Fibroblast of pulmonary artery (primary cell): Measurements from ENCODE around the gene ZNF575.
A peak's percentile ranks its signal among the peaks of the same experiment; 100 is the strongest.

Experiments used
- DNase-seq: peaks from one replicate; pipeline ENCODE4 v3.0.0-alpha.2; 2010; ENCODE audit warnings: low read depth
- H3K4me3 ChIP-seq: replicated peaks from 2 replicates; pipeline ENCODE4 v1.5.1; 2011; ENCODE audit warnings: low read depth, mild to moderate bottlenecking, control low read depth, low read length, moderate library complexity
- TF ChIP-seq, protein P1 (sequence below): IDR thresholded peaks from 2 replicates; pipeline ENCODE4 v1.5.1; 2011; ENCODE audit warnings: mild to moderate bottlenecking, control low read depth, low read length, inconsistent platforms; ENCODE audit errors: missing control alignments

The ZNF575 gene

DNA sequence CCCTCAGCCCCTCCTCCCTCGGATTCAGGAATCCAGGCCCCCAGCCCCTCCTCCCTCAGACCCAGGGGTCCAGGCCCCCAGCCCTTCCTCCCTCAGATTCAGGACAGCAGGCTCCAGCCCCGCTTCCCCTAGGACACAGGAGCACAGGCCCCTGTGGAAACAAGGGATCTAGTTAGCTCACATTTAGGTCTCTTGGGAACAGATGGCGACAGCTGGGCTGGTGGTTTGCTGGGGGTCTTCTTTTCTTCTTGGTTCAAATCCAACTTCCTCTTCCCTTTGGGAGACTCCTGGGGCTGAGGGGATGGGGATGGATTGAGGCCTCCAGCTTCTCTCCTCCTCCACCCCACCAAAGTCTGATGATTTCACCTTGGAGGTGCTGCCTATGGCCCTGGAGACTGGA lies 19.6 kb downstream of the ZNF575 start:
- no peak overlapping the region for H3K4me3 ChIP-seq
- TF ChIP-seq, protein P1, sequence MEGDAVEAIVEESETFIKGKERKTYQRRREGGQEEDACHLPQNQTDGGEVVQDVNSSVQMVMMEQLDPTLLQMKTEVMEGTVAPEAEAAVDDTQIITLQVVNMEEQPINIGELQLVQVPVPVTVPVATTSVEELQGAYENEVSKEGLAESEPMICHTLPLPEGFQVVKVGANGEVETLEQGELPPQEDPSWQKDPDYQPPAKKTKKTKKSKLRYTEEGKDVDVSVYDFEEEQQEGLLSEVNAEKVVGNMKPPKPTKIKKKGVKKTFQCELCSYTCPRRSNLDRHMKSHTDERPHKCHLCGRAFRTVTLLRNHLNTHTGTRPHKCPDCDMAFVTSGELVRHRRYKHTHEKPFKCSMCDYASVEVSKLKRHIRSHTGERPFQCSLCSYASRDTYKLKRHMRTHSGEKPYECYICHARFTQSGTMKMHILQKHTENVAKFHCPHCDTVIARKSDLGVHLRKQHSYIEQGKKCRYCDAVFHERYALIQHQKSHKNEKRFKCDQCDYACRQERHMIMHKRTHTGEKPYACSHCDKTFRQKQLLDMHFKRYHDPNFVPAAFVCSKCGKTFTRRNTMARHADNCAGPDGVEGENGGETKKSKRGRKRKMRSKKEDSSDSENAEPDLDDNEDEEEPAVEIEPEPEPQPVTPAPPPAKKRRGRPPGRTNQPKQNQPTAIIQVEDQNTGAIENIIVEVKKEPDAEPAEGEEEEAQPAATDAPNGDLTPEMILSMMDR: no peak
- DNase-seq: no peak

GRCh38 chr19:43553656-43554055 lies 20.7 kb downstream of the ZNF575 start:
- DNase-seq: no peak
- TF ChIP-seq, protein P1: no peak
- H3K4me3 ChIP-seq: no peak overlapping the region

GRCh38 chr19:43554317-43554895 lies 21.4 kb downstream of the ZNF575 start:
- no peak overlapping the region for H3K4me3 ChIP-seq
- no peak for DNase-seq
- TF ChIP-seq, protein P1: no peak

DNA sequence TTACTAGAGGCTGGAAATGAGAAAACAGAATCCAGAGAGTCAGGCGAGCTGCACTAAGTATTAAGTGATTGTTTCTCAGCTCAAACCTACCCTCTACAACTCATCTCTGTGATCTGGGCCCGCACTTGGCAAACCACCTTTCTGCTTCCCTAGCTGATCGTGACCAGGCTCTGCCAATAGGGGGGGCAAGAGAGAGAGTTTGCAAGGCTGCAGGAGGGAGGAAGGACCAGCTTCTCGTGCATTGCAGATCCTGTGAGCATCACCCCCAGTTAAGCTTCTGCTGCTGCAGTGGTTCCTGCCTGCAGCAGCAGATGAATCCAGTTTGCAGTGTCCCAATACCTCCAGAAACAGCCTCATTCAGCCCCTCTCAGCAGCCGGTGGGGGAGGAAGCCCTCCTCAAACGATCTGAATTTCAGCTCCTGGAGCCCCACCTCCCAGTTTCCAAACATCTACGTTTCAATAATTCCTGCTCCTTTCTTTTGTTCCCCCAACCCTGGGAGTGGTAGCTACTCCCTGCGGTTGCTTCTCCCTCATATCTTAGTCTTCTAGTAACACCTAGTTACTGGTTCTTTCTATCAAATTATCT lies 22.3 kb downstream of the ZNF575 start:
- peak; percentile 79 for DNase-seq
- TF ChIP-seq, protein P1: peak; percentile 91
- H3K4me3 ChIP-seq: no peak overlapping the region

DNA sequence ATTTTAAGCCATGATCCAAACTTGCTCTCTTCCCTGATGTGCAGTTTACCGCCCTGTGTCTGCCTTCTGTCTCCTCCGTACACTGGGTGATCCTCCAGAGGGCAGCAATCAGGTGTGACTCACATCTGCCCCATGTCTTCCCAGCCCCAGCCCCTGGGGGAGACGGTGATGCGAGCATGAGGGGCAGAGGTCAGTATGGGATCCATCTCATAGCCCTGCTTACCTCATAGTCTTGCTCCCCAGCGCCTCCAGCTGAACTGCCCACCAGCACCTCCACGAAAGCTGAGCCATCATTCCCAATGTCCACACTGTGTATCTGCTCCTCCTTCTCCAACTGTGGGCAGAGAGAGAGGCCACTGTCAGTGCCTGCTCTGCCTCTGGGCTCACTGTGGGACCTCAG lies 27.7 kb downstream of the ZNF575 start:
- TF ChIP-seq, protein P1: no peak
- no peak for DNase-seq
- no peak overlapping the region for H3K4me3 ChIP-seq

DNA sequence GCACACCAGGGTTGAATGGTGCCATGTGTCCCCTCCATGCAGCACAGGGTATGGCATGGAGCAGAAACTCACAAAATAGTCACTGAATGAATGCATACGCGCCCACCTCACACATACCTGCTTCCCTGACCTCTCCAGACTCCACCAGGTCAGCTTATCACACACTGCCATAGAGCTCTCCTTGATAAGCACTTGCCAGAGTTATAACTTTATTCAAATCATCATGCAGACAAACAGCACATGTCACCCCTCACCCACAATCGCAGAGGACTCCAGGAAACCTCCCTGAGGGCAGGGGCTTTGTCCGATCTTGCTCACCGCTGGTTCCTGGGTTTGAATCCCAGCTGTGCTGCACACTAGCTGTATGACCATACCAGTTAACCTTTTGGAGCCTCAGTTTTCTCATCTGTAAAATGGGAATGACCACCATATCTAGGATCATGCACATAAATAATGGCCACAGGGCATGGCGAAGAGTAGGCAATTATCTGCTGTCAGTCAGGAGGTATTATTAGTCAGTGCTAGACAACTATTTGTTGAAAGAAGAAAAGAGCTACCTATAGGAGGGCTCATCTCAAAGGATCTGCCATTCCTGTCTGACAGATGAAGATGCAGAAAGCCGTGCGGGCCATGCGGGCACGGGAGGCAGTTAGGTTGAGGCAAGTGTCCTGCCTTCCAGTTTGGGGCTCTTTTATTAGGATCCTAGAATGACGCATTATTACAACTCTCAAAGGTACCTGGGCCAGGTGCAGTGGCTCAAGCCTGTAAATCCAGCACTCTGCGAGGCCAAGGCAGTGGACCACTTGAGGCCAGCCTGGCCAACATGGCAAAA lies 28.4 kb downstream of the ZNF575 start:
- TF ChIP-seq, protein P1: no peak
- no peak for DNase-seq
- H3K4me3 ChIP-seq: no peak overlapping the region
